Measurements from ENCODE around the gene IRX4.

Gene IRX4

DNA sequence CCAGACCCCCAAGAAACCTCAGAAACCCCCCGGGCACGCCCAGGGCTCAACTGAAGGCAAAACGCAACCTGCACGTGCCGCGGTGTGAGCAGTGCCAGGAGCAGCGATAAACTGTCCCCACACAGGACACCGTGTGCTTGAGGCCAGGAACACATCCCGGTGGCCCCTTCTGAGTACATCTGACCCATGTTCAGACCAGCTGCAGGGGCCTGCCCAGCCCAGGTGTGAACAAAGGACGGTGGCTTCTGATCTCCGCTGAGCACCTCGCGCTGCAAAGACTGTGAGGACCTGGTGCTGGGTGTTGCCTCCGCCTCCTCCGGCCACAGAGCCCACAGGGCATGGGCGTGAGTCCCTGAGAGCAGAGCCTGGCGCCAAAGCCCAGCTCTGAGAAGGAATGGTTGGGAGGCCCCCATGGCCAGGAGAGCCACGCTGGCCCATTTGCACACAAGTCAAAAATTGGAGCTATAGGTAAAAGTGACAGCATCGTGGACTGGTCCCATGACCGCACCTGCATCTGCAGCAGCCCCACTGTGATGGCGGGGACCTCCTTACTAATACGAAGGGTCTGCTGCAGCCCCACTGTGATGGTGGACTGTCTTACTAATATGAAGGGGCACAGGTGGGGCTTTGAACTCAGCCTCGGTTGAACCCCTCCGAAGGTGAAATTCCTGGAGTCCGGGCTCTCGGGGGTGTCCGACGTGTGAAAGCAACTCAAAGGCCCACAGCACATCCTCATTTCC lies 50.0 kb downstream of the IRX4 start:
- ChIA-PET CTCF (no interaction called here), POLR2A (no interaction called here)
- DNase-seq (ENCODE audit: extremely low spot score), result no peak
- TF ChIP-seq ELF4 (IDR thresholded peaks at IDR 0.05), result no peak
- no peak for TF ChIP-seq TARDBP (IDR thresholded peaks at IDR 0.05)

DNA sequence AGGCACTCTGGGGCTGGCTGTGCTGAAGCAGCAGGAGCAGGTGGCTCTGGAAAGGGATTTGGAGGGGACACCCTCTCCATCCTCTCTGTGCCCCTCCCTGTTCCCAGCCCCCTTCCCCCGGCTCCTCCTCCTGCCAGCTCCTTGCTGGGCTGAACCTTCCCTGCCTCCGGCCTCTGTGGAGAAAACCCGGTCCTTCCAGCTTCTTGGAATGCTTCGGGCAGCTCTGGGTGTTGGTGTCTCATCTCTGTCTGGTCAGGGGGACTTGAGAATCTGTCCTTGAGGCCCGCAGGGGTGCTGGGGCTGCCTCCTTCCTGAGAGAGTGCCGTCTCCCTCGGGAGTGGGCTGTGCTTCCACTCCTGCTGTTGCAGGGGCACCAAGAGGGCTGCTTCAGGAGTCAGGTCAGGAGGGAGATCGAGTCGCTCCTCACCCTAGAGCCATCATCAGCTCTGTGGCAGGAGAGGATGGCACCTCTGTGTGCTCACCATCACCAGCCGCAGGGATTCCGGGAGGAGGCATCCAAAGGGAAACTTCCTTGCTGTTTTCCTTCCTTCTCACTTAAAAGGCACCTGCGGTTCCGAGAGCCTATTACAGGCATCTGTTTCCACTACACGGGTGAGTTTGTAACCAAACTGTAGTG lies 50.9 kb downstream of the IRX4 start:
- TF ChIP-seq SUZ12 (IDR thresholded peaks at IDR 0.05), result no peak
- no peak for TF ChIP-seq LEF1 (IDR thresholded peaks at IDR 0.05; ENCODE audit: borderline replicate concordance)
- TF ChIP-seq TARDBP (IDR thresholded peaks at IDR 0.05), result no peak
- no peak for TF ChIP-seq HDGF (IDR thresholded peaks at IDR 0.05; ENCODE audit: borderline replicate concordance)
- TF ChIP-seq BHLHE40 (IDR thresholded peaks at IDR 0.05; ENCODE audit: borderline replicate concordance), result no peak
- no peak for TF ChIP-seq SP1 (IDR thresholded peaks at IDR 0.05)
- TF ChIP-seq PKNOX1 (IDR thresholded peaks at IDR 0.05), result no peak
- POLR2A ChIA-PET, result no interaction called here
- CTCF ChIA-PET, result interaction anchor here (0.7 kb wide), 1 partner anchor 590 kb away, joined by 3 read pairs; no protein-coding TSS in a partner anchor
- DNase-seq (ENCODE audit: extremely low spot score), result no peak

GRCh38 chr5:1831257-1831656 lies 51.5 kb downstream of the IRX4 start:
- no peak for DNase-seq (ENCODE audit: extremely low spot score)
- CTCF ChIA-PET, result no interaction called here
- TF ChIP-seq LEF1 (IDR thresholded peaks at IDR 0.05; ENCODE audit: borderline replicate concordance) (no peak), CTBP1 (IDR thresholded peaks at IDR 0.05; ENCODE audit: borderline replicate concordance) (no peak), BHLHE40 (IDR thresholded peaks at IDR 0.05; ENCODE audit: borderline replicate concordance) (no peak), ARNT (IDR thresholded peaks at IDR 0.05) (no peak), TARDBP (IDR thresholded peaks at IDR 0.05) (no peak), ZNF384 (IDR thresholded peaks at IDR 0.05) (no peak), NFRKB (IDR thresholded peaks at IDR 0.05) (no peak), SP1 (IDR thresholded peaks at IDR 0.05) (no peak), L3MBTL2 (conservative IDR thresholded peaks at IDR 0.05) (no peak), FOXK2 (IDR thresholded peaks at IDR 0.05) (no peak), FOXM1 (IDR thresholded peaks at IDR 0.05; ENCODE audit: borderline replicate concordance) (no peak), HDGF (IDR thresholded peaks at IDR 0.05; ENCODE audit: borderline replicate concordance) (no peak)
- POLR2A ChIA-PET, result no interaction called here

GRCh38 chr5:1830571-1831228 lies 52.0 kb downstream of the IRX4 start:
- ChIA-PET CTCF (no interaction called here), POLR2A (no interaction called here)
- DNase-seq (ENCODE audit: extremely low spot score), result no peak
- TF ChIP-seq SUZ12 (IDR thresholded peaks at IDR 0.05) (no peak), HDGF (IDR thresholded peaks at IDR 0.05; ENCODE audit: borderline replicate concordance) (no peak), TARDBP (IDR thresholded peaks at IDR 0.05) (no peak), L3MBTL2 (conservative IDR thresholded peaks at IDR 0.05) (no peak), FOXA1 (IDR thresholded peaks at IDR 0.05) (no peak)

DNA sequence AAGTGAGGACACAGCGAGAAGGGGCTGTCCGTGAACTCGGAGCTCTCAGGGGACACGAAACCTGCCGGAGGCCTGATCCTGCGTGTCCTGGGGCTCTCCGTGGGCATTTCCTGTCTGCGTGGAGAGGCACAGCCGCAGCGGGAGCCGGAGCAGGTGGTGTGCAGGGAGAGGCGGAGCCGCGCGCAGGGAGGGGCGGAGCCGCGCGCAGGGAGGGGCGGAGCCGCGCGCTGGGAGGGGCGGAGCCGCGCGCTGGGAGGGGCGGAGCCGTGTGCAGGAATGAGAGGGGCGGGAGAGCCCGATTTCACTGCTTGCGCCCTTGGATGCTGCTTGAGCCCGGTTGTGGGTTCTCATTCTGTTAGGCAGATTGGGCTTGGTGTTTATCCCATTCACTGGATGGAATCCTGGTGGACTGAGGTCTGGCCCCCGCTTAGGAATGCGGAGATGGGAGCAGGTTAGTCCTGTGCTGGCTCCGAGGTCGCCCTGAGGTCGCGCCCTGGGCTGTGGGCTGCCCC lies 54.8 kb downstream of the IRX4 start:
- TF ChIP-seq ELF4 (IDR thresholded peaks at IDR 0.05) (no peak), BHLHE40 (IDR thresholded peaks at IDR 0.05; ENCODE audit: borderline replicate concordance) (no peak), FOXA1 (IDR thresholded peaks at IDR 0.05) (no peak), PKNOX1 (IDR thresholded peaks at IDR 0.05) (no peak), CTBP1 (IDR thresholded peaks at IDR 0.05; ENCODE audit: borderline replicate concordance) (no peak), L3MBTL2 (conservative IDR thresholded peaks at IDR 0.05) (no peak), TARDBP (IDR thresholded peaks at IDR 0.05) (no peak), LEF1 (IDR thresholded peaks at IDR 0.05; ENCODE audit: borderline replicate concordance) (no peak), ZNF384 (IDR thresholded peaks at IDR 0.05) (no peak), ARNT (IDR thresholded peaks at IDR 0.05) (no peak), HDGF (IDR thresholded peaks at IDR 0.05; ENCODE audit: borderline replicate concordance) (no peak), NFRKB (IDR thresholded peaks at IDR 0.05) (no peak)
- DNase-seq (ENCODE audit: extremely low spot score), result no peak
- ChIA-PET POLR2A (no interaction called here), CTCF (no interaction called here)
